NCI-H2227 treated with DMSO at 0.1 percent for 48 hours (cell line): ENCODE data around the gene RHOF.

Experiments
- DNase-seq: peaks from one replicate; lab custom pipeline; 2025; lab: John Stamatoyannopoulos, UW

The RHOF gene, protein sequence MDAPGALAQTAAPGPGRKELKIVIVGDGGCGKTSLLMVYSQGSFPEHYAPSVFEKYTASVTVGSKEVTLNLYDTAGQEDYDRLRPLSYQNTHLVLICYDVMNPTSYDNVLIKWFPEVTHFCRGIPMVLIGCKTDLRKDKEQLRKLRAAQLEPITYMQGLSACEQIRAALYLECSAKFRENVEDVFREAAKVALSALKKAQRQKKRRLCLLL

DNA sequence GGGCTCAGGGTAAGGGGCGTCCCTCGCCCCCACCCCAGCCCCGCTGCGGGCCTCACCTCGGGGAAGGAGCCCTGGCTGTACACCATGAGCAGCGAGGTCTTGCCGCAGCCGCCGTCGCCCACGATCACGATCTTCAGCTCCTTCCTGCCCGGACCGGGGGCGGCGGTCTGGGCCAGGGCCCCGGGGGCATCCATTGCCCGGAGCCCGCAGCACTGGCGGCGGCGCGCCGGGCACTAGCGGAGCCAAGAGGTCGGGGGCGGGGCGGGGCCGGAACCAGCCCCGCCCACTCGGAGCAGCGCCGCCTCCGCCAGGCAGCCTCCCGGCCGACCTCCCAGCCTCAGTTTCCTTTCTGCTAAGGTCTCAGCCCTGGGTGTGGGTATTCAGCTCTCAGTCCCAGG, at the start of gene RHOF:
RHOF (minus strand) TSS at position 249 of the 398 bp plus-strand sequence; CDS start at position 194, 55 bp downstream.
- no peak for DNase-seq

DNA sequence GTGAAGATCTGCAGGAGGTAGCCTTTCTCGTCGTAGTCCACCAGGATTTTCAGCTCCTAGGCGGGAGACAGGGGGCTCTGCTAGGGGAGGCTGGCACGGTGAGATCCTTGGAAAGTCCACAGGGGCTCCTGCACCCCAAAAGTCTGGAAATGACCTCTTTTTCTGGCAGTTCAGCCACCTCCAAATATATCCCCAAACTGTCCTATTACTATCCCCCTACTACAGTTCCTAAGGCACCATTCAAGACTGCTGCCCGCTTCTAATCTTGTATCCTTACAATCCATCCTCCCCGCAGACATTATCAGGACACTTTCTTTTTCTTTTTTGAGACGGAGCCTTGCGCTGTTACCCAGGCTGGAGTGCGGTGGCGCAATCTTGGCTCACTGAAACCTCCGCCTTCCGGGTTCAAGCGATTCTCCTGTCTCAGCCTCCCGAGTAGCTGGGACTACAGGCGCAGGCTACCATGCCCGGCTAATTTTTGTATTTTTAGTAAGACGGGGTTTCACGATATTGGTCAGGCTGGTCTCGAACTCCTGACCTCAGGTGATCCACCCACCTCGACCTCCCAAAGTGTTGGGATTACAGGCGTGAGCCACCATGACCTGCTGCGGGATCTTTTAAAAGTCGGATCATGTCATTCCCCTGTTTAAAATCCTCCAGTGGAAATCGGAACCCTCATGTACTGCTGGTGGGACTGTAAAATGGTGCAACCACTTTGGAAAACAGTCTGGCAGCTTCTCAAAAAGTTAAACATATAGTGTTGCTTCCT, 46.7 kb upstream of the RHOF start:
- DNase-seq, result no peak

DNA sequence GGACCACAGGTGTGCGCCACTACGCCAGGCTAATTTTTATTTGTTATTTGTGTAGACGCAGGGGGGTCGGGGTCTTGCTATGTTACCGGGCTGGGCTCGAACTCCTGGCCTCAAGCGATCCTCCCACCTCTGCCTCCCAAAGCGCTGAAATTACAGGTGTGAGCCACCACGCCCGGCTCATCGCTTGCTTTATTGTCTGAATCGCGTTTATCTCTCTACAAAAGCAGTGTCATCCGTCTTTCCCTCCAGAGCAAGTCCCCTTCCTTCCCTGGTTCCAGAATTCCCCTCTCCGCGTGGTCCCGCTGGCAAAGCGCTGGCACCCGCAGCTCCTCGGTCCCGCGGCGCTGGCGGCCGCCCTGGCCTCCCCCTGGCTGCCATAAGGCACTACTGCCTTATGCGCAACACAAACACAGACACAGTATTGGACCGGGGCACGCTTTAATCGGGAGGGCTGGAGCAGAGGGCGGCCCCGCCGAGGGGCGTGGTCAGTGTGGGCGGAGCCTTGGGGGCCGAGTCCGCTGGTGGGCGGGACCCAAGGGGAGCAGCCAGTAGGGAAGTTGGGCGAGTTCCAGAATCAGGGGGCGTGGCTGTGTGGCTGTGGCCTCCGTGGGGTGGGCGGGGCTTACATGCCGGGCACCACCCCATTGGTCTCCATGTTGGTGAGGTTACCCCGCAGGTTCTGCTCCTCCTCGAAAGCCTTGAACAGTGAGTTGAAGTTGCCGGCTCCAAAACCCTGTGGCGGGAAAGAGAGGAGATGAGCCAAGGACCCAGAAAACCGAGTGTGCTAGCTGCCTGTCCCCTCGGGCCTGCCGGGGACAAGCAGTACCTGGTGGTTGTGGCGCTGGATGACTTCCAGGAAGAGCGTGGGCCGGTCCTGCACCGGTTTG, 45.9 kb upstream of the RHOF start:
- peak; percentile 99 for DNase-seq

DNA sequence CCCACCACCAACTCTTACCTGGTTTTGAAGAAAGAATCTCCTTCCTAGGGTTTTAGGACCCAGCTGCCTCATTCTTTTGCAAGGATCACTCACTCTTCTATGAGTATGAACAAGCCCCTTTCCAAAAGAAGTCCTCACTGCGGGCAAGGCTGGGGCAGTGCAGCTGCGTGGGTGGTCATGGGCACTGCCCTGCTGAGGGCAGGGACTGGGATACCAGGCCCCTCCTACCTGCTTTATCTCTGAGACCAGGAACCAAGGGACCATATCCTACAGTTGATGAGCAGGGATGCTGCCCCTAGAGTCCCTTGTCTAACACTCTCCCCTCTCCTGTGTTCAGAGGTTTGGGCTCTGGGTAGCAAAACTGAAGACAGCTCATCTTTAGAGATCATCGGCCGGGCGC, 44.6 kb upstream of the RHOF start:
- no peak for DNase-seq

DNA sequence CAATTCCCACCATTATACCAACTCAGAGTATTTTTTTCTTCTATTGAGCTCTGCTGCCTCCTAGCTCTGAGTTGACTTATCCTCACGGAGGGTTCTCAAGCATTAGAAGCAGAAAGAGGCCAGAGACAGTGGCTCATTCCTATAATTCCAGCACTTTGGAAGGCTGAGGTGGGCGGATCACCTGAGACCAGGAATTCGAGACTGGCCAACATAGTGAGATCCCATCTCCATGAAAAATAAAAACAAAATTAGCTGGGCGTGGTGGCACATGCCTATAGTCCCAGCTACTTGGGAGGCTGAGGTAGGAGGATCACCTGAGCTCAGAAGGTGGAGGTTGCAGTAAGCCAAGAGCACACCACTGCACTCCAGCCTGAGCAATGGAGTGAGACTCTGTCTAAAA, 44.2 kb upstream of the RHOF start:
- DNase-seq, result no peak

DNA sequence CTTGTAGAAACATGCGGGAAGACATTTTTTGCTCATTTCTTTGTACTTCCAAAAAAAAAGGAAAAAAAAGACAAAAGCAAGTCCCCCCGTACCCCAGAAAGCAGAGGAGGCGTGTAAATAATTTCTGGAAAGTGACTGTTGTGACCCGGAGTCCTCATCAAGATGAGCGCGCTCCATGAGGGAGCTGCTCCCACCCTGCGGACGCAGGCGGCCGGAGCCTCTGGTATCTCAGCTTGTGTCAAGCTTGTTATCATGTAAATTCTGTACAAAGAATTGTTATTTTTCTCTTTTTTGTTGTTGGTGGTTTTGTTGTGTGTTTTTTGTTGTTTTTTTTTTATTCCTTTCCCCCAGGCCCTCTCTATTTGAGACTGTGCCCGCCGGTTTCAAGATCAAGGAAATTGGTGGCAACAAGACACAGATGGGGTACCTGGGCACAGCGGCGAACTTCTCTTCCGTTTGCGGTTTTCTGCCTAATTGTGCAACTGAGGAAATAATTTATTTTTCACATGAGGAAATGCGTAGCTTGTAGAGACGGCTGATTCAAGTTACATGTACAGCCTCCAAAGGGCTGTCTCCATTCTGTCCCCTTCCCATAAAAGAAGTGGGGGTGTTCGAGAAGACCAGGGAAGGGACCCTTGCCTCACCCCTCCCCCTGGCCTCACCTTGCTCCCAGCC, 38.2 kb upstream of the RHOF start:
- no peak for DNase-seq

DNA sequence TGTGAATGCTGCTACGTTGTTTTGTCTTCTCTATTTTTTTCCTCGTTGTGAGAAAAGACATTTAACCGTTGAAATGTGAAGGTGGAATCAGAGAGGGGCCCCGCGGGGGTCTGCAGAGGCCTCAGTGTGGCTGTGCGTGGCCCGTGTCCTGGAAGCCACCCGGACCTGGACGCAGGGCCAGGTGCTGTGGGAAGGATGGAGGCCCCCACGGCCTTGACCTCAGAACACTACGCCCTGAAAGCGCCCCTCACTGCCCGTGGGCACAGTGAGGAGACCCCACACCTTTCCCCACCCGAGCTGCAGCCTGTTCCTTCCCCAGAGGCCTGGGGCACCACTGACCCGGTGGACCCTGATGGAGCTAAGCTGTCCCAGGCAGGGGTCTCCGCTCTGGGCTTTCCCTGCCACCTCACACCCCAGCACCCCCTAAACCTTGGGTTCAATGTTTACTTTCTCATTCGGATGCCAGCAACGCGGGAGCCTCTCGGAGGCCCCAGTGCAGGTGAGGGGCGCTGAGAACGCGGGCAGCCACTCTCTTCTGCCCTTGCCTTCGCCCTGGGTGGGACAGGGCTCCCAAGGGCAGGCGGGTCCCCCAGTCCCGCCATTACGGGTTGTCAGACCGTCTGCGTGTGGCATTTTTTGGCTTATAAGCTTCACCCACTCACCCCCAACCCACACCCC, 37.2 kb upstream of the RHOF start:
- DNase-seq, result no peak

DNA sequence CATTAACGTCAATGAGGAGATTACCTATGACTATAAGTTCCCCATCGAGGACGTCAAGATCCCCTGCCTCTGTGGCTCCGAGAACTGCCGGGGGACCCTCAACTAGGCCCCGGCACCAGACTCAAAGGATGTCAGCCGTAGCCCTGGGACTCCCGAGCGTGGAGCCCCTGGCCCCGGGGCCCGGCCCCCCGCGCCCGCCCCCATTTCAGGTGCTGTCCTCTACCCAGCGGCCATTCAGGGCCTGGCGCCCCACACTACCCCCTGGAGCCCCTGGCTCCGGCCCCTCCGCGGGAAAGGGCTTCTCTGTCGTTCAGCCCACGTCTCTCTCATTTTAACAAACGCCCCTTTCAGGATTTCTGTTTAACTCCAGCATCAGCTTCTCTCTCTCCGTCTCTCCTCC, 36.6 kb upstream of the RHOF start:
- no peak for DNase-seq

DNA sequence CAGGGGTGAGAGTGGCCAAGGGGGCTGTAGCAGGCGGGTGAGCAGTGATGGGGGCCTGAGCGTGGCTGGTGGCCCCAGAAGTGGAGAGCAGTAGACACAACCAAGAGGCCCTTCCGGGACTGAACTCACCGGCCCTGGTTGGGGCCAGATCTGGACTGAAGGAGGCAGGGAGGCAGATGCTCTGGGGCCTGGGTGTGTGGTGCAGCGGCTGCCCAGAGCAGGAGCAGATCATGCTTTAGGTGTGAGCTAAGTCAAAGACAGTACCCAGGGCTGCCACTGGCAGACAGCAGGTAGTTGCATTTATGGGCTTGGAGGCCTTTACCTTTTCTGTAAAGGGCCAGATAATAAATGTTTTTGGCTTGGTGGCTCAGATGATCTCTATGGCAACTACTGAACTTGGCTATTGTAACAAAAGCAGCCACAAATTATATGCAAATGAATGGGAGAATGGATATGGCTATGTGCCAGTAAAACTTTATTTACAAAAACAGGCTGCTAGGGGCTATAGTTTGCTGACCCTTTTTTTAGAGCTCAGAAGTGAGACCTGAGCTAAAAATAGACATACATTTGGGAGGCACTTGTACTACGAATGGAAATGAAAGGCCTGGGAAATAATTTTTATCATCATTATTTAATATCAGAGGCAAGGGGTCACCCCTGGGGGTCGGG, 35.9 kb upstream of the RHOF start:
- no peak for DNase-seq

DNA sequence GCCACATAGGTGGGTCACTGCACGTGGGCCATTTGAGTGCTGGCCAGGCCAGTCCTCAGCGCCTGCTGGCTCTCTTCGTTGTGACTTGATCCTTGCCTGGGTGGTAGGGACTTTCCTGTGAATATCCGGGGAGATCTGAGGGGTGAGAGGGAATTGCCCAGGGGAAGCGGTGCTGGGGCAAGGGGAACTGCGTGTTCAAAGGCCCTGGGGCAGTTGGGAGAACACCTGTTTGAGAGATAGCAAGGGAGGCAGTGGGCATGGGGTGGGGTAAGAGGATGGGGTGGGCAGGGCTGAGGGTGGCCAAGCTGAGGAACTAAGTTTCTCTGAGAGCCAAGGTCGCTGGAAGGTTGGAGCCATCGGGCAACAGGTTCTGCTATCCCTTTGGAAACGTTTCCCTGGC, 35.3 kb upstream of the RHOF start:
- DNase-seq, result no peak

DNA sequence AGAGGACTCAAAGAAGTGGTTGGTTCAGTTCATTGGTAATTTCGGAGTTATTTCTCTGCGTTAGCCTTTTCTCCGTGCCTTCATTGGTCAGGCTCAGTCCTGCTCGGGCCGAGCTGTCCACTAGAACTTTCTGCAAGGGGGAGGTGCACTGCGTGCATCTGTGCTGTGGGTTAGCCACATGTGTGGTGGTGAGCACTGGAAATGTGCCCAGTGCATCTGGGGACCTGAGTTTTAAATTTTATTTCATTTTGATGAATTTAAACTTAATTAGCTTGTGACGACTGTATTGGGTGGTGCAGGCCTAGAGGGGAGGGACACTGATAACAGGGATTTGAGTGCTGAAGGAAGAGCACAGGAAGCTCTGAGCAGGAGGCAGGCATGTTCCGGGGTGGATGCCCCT, 34.8 kb upstream of the RHOF start:
- no peak for DNase-seq

DNA sequence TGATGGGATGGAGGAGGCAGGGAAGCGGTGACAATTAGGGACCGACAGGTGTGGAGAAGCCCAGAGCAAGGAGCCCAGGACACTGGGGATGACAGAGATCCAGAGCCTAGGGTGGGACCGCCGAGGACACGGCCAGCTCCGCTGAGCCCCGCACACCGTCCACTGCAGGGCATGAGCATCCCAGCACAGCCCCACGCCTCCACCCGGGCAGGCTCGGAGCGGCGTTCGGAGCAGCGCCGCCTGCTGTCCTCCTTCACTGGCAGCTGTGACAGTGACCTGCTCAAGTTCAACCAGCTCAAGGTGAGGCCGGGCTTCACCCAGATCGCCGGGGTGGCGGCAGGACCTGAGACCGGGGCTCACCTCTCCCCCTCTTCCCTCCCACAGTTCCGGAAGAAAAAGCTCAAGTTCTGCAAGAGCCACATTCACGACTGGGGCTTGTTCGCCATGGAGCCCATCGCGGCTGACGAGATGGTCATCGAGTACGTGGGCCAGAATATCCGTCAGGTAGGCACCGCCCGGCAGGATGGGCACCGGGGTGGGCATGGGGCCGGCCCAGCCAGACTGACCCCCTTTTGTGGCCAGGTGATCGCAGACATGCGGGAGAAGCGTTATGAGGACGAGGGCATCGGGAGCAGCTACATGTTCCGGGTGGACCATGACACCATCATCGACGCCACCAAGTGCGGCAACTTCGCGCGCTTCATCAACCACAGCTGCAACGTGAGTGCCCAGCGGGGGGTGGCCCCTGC, 34.0 kb upstream of the RHOF start:
- no peak for DNase-seq

DNA sequence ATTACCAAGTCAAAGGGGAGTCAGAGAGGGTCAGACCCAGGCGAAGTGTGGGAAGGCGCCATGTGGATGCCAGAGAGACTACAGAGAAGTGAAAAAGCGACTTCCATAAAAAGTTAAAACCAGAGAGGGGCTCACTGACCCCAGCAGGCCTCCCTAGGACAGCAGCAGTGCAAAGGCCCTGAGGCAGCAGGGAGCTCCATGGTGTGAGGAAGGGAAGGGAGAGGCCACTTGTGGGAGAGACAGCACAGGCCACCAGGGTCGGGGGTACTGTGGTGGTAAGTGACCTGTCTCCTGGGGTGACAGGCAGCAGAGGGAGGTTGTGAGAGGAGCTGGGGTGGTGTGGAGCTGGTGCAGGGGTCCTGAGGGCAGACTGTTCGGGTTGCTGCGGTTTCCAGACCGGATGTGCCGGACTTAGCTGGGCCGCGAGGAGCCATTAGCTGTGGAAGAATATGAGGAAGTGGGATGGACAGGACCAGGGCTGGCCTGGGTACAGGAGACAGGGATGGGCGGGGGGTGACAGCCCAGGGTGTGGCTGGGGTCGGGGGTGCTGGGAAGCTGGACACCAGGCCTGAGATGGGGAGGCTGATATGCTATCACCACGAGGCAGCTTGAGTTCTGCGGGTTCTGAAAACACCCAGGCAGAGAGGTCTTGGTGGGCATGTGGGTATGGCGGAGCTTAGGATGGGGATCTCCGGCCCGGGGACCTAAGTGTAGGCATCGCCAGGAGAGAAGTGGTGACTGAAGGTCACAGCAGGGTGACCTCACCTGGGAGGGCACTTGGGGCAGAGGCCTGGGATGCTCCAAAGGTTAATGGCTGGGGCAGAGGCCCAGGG, 33.0 kb upstream of the RHOF start:
- no peak for DNase-seq

DNA sequence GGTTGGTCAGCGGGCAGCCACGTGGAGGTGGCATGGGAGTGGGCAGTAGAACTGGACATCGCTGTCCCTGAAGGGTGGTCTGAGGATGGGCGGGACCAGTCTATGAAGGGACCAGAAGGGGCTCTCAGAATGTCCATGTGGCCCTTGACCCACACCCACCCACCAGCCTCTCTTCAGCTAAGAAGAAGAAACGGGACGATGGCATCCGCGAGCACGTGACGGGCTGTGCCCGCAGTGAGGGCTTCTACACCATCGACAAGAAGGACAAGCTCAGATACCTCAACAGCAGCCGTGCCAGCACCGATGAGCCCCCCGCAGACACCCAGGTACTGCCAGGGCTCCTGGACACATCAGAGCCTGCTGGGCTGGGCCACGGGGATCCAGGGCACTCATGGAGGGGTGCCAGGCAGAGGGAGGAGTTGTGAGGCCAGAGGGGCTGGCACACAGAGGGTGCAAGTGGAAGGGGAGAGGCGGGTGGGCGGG, 31.6 kb upstream of the RHOF start:
- no peak for DNase-seq

DNA sequence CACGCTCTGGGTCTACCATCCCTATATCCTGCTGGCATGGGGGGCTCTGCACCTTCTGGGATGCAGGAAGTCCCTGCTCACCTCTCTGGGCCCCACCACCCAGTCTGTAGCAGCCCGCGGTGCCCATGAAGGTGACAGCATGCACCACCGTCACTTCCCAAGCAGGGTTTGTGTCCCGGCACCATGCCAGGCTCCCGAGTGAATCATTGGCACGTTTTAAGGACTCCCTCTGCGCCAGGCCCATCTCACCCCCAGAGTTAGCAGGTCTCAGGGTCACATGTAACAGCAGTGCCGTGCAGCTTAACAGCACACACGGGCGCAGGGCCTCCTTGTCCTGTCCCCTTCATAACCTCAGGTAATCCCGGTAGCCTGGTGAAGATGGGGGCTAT, 30.2 kb upstream of the RHOF start:
- no peak for DNase-seq

DNA sequence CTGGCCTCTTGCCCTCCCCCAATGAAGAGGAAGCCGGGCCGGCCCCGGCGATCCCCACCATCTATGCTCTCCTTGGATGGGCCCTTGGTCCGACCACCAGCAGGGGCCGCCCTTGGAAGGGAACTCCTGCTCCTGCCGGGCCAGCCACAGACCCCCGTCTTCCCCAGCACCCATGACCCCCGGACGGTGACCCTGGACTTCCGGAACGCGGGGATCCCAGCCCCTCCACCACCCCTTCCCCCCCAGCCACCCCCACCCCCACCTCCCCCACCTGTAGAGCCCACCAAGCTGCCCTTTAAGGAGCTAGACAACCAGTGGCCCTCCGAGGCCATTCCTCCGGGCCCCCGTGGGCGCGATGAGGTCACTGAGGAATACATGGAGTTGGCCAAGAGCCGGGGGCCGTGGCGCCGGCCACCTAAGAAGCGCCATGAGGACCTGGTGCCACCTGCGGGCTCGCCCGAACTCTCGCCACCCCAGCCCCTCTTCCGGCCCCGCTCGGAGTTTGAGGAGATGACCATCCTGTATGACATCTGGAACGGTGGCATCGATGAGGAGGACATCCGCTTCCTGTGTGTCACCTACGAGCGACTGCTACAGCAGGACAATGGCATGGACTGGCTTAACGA, 29.7 kb upstream of the RHOF start:
- no peak for DNase-seq

DNA sequence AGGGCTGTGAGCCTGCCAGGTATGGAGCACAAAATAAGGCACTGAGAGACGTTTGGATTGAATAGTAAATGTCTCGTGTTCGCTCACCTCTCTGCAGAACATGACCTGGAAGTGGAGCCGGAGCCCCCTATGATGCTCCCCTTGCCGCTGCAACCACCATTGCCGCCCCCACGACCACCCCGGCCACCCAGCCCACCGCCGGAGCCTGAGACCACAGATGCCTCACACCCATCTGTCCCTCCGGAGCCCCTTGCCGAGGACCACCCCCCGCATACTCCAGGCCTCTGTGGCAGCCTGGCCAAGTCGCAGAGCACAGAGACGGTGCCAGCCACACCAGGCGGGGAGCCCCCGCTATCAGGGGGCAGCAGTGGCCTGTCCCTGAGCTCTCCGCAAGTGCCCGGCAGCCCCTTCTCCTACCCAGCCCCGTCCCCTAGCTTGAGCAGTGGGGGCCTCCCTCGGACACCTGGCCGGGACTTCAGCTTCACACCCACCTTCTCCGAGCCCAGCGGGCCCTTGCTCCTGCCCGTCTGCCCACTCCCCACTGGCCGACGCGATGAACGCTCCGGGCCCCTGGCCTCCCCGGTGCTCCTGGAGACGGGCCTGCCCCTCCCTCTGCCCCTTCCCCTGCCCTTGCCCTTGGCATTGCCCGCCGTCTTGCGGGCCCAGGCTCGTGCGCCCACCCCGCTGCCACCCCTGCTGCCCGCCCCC, 29.1 kb upstream of the RHOF start:
- no peak for DNase-seq

DNA sequence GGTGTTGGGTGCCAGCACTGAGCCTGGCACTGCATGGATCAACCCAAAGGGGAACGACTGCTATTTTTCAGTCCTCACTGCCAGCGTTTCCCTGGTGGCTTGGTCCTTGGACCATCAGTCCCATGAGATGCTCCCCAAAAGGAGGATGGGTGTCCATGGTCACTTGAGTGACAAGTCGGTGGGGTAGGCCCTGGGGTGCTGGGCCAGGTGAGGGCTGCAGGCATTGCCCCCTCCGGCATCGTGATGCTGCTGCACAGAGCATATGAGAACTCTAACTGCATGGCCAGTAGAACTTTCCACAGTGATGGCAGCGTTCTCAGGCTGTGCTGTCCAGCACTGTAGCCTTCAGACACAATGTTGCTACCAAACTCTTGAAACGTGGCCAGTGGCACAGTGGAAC, 26.6 kb upstream of the RHOF start:
- no peak for DNase-seq
